HG02763 (cell line): ENCODE measurements around the gene RAB5B.
"Not testable (repeated sequence)": the region's sequence is repeated elsewhere in the genome, so short reads cannot be mapped to it uniquely, and the experiment has no call there.

Experiments
- ATAC-seq: cut with Tn5 transposase; IDR thresholded peaks from one replicate; pipeline ENCODE4 v1.9.1; 2021; ENCODE audit warnings: mild to moderate bottlenecking, moderate library complexity; ENCODE audit not compliant: unreplicated experiment

Gene RAB5B

GRCh38 chr12:55982319-55982936 lies 8.6 kb downstream of the RAB5B start:
- no peak for ATAC-seq

- ATAC-seq = no peak
Measured at GRCh38 chr12:55983232-55983842, 9.5 kb downstream of the RAB5B start.

GRCh38 chr12:55984861-55985260 lies 11.0 kb downstream of the RAB5B start:
- no peak for ATAC-seq

GRCh38 chr12:55985341-55985740 lies 11.5 kb downstream of the RAB5B start:
- ATAC-seq = no peak

- ATAC-seq = not testable (repeated sequence)
Measured at GRCh38 chr12:55985976-55986375, 12.1 kb downstream of the RAB5B start.

GRCh38 chr12:55991110-55991509 lies 17.2 kb downstream of the RAB5B start:
- no peak for ATAC-seq

GRCh38 chr12:55993230-55993853 lies 19.5 kb downstream of the RAB5B start:
- no peak for ATAC-seq

GRCh38 chr12:55995366-55995765 lies 21.5 kb downstream of the RAB5B start:
- no peak for ATAC-seq

- ATAC-seq = no peak
Measured at GRCh38 chr12:55996201-55996714, 22.4 kb downstream of the RAB5B start.

GRCh38 chr12:55996715-55997534 lies 23.0 kb downstream of the RAB5B start, which contains the start of gene SUOX:
SUOX (plus strand) TSS chr12:55997276; CDS start chr12:56002222, 4,946 bp downstream.
- peak; percentile 99 for ATAC-seq

- no peak for ATAC-seq
Measured at GRCh38 chr12:55997535-55997859, 23.6 kb downstream of the RAB5B start.

GRCh38 chr12:55999522-55999921 lies 25.6 kb downstream of the RAB5B start:
- ATAC-seq = not testable (repeated sequence)

- not testable (repeated sequence) for ATAC-seq
Measured at GRCh38 chr12:55999999-56000540, 26.2 kb downstream of the RAB5B start.

- ATAC-seq = no peak
Measured at GRCh38 chr12:56001487-56002100, 27.7 kb downstream of the RAB5B start.

- ATAC-seq = not testable (repeated sequence)
Measured at GRCh38 chr12:56003376-56003775, 29.5 kb downstream of the RAB5B start.

- ATAC-seq = no peak
Measured at GRCh38 chr12:56004211-56004610, 30.3 kb downstream of the RAB5B start.

- peak; percentile 29 for ATAC-seq
Measured at GRCh38 chr12:56007564-56008559, 34.0 kb downstream of the RAB5B start.

GRCh38 chr12:56010111-56010570 lies 36.3 kb downstream of the RAB5B start:
- no peak for ATAC-seq

- no peak for ATAC-seq
Measured at GRCh38 chr12:56011509-56012090, 37.7 kb downstream of the RAB5B start.
